COLO829 (cell line): ENCODE data around the gene MCRIP1.

Experiments
- DNase-seq: peaks from one replicate; pipeline ENCODE4 v3.0.0; 2012; ENCODE audit warnings: low spot score

MCRIP1 gene

DNA sequence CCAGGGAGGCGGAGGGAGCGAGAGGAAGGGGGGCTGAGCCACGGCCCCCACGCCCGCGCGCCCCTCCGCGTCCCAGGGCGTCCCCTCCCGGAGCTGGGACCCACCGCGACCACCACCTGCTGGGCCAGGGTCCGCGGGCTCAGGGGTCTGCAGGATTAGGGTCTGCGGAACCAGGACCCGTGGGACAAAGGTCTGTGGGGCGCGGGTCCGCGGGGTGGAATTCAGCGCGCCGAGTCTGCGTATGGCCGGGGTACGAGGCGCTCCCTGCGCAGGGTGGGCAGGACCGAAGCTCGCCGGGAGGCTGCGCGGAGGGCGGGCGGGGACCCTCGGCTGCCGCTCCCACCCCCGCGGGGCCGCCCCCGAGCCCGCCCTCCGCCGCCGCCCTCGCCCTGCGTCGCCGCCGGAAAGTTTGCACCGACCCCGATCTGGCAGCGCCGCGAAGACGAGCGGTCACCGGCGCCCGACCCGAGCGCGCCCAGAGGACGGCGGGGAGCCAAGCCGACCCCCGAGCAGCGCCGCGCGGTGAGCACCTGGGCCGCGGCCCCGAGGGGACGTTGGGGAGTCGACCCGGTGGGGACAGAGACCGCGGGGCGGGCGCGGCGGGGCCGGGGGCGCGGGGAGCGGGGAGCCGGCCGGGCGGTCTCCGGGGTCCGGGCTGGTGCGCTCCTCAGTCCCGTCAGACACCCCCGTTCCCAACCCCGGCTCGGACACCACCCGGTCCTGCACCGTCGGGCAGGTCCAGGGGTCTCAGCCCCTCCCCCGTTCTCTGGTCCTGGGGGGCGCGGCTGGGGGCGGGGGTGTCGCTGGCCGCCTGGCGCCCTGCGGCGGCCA lies 29.1 kb downstream of the MCRIP1 start, which contains the start of gene GCGR:
Gene GCGR, plus strand, starts transcription at position 423 of the 831 bp plus-strand sequence. CDS start 4,869 bp downstream, outside the sequence.
- DNase-seq = no peak

DNA sequence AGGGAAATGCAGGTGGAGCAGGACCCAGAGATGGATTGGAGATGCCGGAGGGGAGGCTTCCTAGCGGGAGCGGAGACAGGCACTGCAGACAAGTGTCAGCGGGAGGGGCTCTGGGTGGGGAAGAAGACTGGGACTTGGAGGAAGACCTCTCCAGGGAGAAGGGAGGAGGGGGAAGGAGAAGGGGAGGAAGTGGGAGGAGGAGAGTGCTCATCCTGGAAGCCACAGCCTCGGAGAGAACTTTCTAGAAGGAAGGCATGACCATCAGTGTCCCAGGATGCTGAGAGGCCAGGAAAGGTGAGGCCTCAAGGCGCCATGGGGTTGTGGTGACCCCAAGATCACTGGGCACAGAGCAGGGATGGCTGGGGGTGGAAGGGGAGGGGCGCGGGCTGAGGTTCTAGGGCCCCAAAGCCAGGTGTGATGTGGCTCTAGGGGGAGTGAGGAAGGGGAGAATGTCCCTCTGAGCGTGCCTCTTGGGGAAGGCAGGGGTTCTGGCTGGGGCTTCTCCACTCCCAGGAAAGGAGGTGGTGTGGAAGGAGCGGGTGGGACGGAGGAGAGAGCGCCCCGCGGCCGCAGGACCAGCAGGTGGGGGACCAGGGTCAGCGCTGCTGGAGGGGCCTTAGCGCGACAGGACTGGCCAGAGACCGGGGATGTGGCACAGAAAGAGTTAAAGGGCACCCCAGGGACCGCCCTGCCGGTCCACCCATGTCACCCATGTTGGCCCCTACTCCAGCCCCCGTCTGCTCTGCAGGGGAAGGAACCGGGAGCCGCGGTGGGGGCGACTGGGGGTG lies 30.0 kb downstream of the MCRIP1 start:
- no peak for DNase-seq

DNA sequence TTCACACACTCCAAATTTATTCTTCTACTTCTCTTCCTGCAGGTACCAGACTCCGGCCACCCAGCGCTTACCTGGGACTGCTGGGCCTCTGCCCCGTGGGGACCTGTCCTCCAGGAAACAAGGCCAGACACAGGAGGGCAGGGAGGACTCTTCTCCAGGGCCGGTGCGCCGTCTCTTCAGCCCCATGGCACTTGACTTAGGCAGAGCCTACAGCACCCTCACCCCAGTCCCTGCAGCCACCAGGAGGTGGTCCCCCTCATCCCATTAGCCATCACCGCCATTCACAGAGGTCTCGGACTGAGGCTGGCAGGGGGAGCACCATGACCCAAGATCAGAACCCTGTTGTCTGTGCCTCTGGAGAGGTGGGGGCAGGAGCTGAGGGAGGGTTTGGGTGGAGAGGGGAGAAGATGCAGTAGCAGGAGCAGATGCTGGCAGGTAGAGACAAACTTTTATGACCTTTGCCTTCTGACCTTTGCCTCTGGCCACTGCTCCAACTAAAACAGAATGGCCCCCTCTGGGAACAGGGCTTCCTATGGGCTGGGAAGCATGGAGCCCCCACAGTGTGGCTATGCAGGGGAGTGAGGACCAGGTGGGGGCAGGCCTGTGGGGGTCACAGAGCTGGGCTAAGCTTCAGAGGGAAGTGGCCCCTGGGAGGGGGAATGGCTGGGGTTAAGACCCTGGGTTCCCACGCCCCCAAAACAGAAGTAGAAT lies 30.9 kb downstream of the MCRIP1 start:
- no peak for DNase-seq

DNA sequence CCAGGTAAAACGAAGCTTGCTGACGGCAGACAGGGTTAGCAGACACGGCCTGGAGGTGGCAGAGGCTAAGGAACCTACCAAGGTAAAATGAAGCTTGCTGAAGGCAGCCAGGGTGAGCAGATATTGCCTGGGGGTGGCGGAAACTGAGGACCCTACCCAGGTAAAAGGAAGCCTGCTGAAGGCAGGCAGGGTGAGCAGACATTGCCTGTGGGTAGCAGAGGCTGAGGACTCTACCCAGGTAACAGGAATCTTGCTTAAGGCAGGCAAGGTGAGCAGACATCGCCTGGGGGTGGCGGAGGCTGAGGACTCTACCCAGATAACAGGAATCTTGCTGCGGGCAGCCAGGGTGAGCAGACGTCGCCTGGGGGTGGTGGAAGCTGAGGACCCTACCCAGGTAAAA lies 31.8 kb downstream of the MCRIP1 start:
- DNase-seq = no peak

DNA sequence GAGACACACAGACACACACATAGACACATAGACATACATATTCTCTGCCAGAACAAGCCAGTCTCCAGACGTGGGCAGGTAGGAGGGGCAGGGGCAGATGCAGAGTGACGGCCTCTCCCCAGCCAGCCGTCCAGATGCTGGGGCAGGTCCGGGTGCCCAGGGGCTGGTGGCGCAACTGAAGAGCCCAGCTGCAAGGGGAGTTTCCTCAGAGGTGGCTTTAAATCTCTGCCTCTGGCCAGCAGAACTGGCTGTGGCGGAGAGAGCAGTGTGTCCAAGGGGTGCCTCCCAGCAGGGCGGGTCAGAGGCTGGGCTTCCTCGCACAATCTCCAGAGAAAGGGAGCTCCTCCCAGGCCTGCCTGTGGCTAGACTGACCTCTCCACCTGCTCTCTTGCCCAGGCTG lies 38.6 kb downstream of the MCRIP1 start:
- no peak for DNase-seq

DNA sequence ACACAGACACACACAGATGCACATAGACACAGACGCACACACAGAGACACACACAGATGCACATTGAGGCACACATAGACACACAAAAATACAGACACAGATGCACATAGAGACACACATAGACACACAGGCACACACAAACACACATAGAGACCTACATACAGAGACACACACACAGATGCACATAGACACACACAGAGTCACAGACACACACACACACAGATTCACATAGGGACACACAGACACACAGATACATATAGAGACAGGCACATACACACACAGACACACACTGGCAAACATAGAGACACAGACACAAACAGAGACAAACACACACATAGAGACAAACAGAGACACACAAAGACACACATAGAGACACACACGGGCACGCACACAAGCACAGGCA lies 39.0 kb downstream of the MCRIP1 start:
- DNase-seq = no peak

DNA sequence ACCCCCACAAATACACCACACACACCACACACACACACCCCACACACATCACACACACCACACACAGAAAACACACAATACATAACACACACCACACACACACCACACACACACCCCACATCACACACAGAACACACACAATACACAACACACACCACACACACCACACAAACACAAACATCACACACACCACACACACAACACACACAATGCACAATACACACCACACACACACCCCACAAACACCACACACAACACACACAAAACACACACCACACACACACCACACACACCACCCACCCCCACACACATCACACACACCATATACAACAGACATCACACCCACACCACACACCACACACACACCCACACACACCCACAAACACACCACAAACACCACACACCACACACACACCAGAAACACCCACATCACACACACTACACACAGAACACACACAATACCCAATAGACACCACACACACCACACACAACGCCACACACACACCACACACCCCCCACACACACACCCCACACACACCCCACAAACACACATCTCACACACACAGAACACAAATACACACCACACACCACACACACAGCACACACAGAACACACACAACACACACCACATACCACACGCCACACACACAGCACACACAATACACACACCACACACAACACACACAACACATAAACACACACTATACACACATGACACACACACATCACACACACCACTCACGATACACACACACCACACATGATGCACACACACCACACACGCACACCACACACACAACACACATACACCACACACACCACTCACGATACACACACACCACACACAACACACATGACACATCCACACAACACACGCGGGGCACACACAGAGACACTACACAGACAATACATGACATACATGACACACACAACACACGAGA lies 40.1 kb downstream of the MCRIP1 start:
- no peak for DNase-seq
